HepG2 (cell line): Measurements from ENCODE around the gene RIPOR1. TPM values are rescaled to one million over a fixed set of nuclear protein-coding genes. Genes with fewer than 3 reads are reported as not detected.

Experiments
- ARID2 ChIP-seq: sonication (generic); formaldehyde crosslinking; IDR thresholded peaks from 2 replicates; pipeline ENCODE4 v1.8.1; 2022; ENCODE audit warnings: mild to moderate bottlenecking, missing genetic modification reagents, borderline replicate concordance
- CEBPG ChIP-seq: IDR thresholded peaks from 2 replicates; pipeline ENCODE4 v1.6.1; 2016
- CHD2 ChIP-seq: IDR thresholded peaks from 2 replicates; pipeline ENCODE4 v1.6.1; 2011; ENCODE audit warnings: low read depth, low read length, improper control_type of control experiment
- CREB3 ChIP-seq: sonication (generic); formaldehyde crosslinking; IDR thresholded peaks from 2 replicates; pipeline ENCODE4 v1.5.0; 2020; ENCODE audit warnings: missing genetic modification reagents
- DPF2 ChIP-seq: sonication (generic); formaldehyde crosslinking; IDR thresholded peaks from 2 replicates; pipeline ENCODE4 v1.4.0; 2020; ENCODE audit warnings: mild to moderate bottlenecking, low read depth, missing genetic modification reagents, borderline replicate concordance
- ELF4 ChIP-seq: sonication (generic); formaldehyde crosslinking; IDR thresholded peaks from 2 replicates; pipeline ENCODE4 v1.5.0; 2020; ENCODE audit warnings: missing genetic modification reagents, mild to moderate bottlenecking, moderate library complexity, borderline replicate concordance
- FOXP4 ChIP-seq: sonication (generic); formaldehyde crosslinking; IDR thresholded peaks from 2 replicates; pipeline ENCODE4 v1.4.0; 2020; ENCODE audit warnings: missing genetic modification reagents
- ISL2 ChIP-seq: sonication (generic); formaldehyde crosslinking; IDR thresholded peaks from 2 replicates; pipeline ENCODE4 v1.5.0; 2020; ENCODE audit warnings: missing genetic modification reagents
- KAT8 ChIP-seq: IDR thresholded peaks from 2 replicates; pipeline ENCODE4 v1.6.1; 2016; ENCODE audit warnings: missing genetic modification reagents, missing compliant biosample characterization
- POGZ ChIP-seq: sonication (generic); formaldehyde crosslinking; IDR thresholded peaks from 2 replicates; pipeline ENCODE4 v1.4.0; 2020; ENCODE audit warnings: mild to moderate bottlenecking, missing genetic modification reagents
- RELA ChIP-seq: sonication (generic); formaldehyde crosslinking; IDR thresholded peaks from 2 replicates; pipeline ENCODE4 v1.4.0; 2020; ENCODE audit warnings: missing genetic modification reagents
- RFXAP ChIP-seq: sonication (generic); formaldehyde crosslinking; IDR thresholded peaks from 2 replicates; pipeline ENCODE4 v1.4.0; 2020; ENCODE audit warnings: missing genetic modification reagents, borderline replicate concordance
- SALL1 ChIP-seq: sonication (generic); formaldehyde crosslinking; IDR thresholded peaks from 2 replicates; pipeline ENCODE4 v1.8.0; 2022; ENCODE audit warnings: mild to moderate bottlenecking, missing genetic modification reagents
- SMC3 ChIP-seq: IDR thresholded peaks from 2 replicates; pipeline ENCODE4 v1.6.1; 2011; ENCODE audit warnings: low read length, improper control_type of control experiment
- SOX13 ChIP-seq, 3 experiments: fragments of 450-650 bp in 1 of 3; sonication (generic) in 1 of 3; formaldehyde crosslinking in 1 of 3; IDR thresholded peaks in 2 of 3; conservative IDR thresholded peaks in 1 of 3; 2 replicates each; pipeline versions ENCODE4 v1.5.0 to v1.6.1; 2016 to 2020; ENCODE audit warnings: antibody characterized with exemption in 1 of 3, mild to moderate bottlenecking in 1 of 3, missing compliant biosample characterization in 1 of 3, missing genetic modification reagents in 1 of 3, moderate library complexity in 1 of 3
- SRF ChIP-seq: IDR thresholded peaks from 2 replicates; pipeline ENCODE4 v1.6.1; 2011; ENCODE audit warnings: mild to moderate bottlenecking, low read depth, low read length, moderate library complexity
- TGIF2 ChIP-seq: IDR thresholded peaks from 2 replicates; pipeline ENCODE4 v1.6.1; 2016; ENCODE audit warnings: control low read depth, missing compliant biosample characterization
- ZBTB2 ChIP-seq: sonication (generic); formaldehyde crosslinking; IDR thresholded peaks from 2 replicates; pipeline ENCODE4 v1.8.0; 2022; ENCODE audit warnings: low read depth, missing genetic modification reagents
- ZKSCAN8 ChIP-seq: IDR thresholded peaks from 2 replicates; pipeline ENCODE4 v1.6.1; 2016; ENCODE audit warnings: borderline replicate concordance, missing genetic modification reagents, missing compliant biosample characterization
- ZNF225 ChIP-seq: sonication (generic); formaldehyde crosslinking; IDR thresholded peaks from 2 replicates; pipeline ENCODE4 v1.4.0; 2020; ENCODE audit warnings: mild to moderate bottlenecking, missing genetic modification reagents
- ZNF446 ChIP-seq: sonication (generic); formaldehyde crosslinking; IDR thresholded peaks from 2 replicates; pipeline ENCODE4 v1.5.0; 2020; ENCODE audit warnings: mild to moderate bottlenecking, missing genetic modification reagents
- ZNF550 ChIP-seq: sonication (generic); formaldehyde crosslinking; IDR thresholded peaks from 2 replicates; pipeline ENCODE4 v1.4.0; 2020; ENCODE audit warnings: mild to moderate bottlenecking, missing genetic modification reagents, borderline replicate concordance
- ZNF75D ChIP-seq: sonication (generic); formaldehyde crosslinking; IDR thresholded peaks from 2 replicates; pipeline ENCODE4 v1.8.1; 2023; ENCODE audit warnings: missing genetic modification reagents, mild to moderate bottlenecking, borderline replicate concordance
- ZNF850 ChIP-seq: sonication (generic); formaldehyde crosslinking; conservative IDR thresholded peaks from 2 replicates; pipeline ENCODE4 v1.9.0; 2021; ENCODE audit warnings: mild to moderate bottlenecking, missing genetic modification reagents
- polyA plus RNA-seq, 8 experiments: library from polyadenylated mRNA; depleted of rRNA in 3 of 8; stranded (reverse) in 7 of 8; unstranded in 1 of 8; fragments of >200 nt; fragmentation: Illumina TruSeq in 4 of 8; extraction: Trizol in 4 of 8; gene quantifications; 2 replicates each; pipeline versions ENCODE4 v1.2.1 to v1.2.3, GENCODE V29; 2011 to 2016; ENCODE audit warnings: low read depth in 4 of 8, missing spikeins in 1 of 8, mixed read lengths in 1 of 8; ENCODE audit not compliant: insufficient read depth in 1 of 8
- total RNA-seq, 5 experiments: library from RNA; depleted of rRNA; stranded (reverse); fragments of >200 nt; fragmentation: Illumina TruSeq; extraction: Trizol; gene quantifications; 2 replicates each; pipeline ENCODE4 v1.2.3, GENCODE V29; 2016; ENCODE audit warnings: low read depth in 1 of 5
- TF ChIP-seq, protein P1 (sequence below): sonication (generic); formaldehyde crosslinking; IDR thresholded peaks from 2 replicates; pipeline ENCODE4 v1.8.1; 2023; ENCODE audit warnings: missing genetic modification reagents, mild to moderate bottlenecking, borderline replicate concordance

The RIPOR1 gene
- total and polyA plus RNA-seq, 2 of the 13 experiments (the other 11 are each of a cell fraction or from before 2014, with no cell fraction given), result 4.6 to 8.1 TPM

DNA sequence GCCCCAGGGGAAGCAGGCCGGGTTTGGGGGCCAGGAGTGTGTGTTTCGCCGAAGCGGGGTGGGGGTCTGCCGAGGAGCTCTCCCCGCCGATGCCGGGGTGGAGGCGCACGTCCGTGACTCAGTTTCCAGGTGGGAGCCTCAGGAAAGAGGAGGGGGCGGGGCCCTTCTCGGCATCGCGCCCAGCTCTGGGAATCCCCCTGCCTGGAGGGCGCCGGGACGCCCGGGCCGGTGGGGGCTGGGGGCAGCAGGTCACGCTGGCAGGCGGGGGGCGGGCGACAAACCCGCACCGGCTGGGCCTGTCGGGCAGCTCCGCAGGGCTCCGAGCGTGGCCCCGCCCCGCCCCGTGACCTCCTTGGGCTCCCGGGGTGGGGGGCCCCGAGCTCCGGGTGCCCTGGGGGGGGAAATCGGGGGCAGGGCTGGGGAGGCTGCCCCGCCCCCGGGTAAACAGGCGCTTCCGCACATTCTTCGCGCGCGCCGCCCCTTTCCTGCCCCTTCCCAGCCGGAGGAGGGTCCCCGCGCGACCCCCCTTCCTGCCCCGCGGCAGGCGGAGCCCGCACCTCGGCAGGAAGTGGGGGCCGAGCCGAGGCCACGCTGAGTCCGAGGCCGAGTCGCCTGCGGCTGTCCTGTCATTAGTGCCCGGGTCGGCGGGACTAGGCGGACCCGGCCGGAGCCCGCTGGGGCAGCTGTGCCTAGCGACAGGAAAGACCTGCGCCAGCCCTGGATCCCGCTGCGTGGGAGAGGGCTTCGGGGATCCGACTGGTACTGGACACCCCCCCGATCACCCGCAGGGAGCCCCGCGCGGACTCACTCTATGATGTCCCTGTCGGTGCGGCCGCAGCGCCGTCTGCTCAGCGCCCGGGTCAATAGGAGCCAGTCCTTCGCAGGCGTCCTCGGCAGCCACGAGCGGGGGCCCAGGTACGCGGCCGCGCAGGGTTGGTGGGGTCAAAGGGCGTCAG is 9.3 kb downstream of the RIPOR1 start (continued):
- TF ChIP-seq CREB3, result no peak
- TF ChIP-seq SALL1 (CRISPR knock-in tag), result peak; percentile 28; the same call in 1 of the 2 replicates
- TF ChIP-seq DPF2 (CRISPR knock-in tag), result no peak
- no peak for TF ChIP-seq SRF
- no peak for TF ChIP-seq ZKSCAN8 (CRISPR knock-in tag)
- no peak for TF ChIP-seq CHD2
- 0 out of 2 replicates have a peak, but pooled peaks have one; percentile 20 for TF ChIP-seq TGIF2 (CRISPR knock-in tag)
- TF ChIP-seq CEBPG, result no peak
- TF ChIP-seq ELF4, result 0 out of 2 replicates have a peak, but pooled peaks have one; percentile 29
- TF ChIP-seq ZBTB2 (CRISPR knock-in tag), result peak; percentile 74
- TF ChIP-seq ISL2, result no peak
- TF ChIP-seq KAT8, result 0 out of 2 replicates have a peak, but pooled peaks have one; percentile 40
- TF ChIP-seq ZNF850, result no peak
- TF ChIP-seq ARID2 (CRISPR knock-in tag), result no peak
- TF ChIP-seq RELA (CRISPR knock-in tag), result no peak
- TF ChIP-seq ZNF225 (CRISPR knock-in tag), result no peak
- TF ChIP-seq ZNF446 (CRISPR knock-in tag), result peak; percentile 69; the same call in 1 of the 2 replicates
- no peak for TF ChIP-seq SMC3
- peak; percentile 79 for TF ChIP-seq FOXP4
- TF ChIP-seq RFXAP (CRISPR knock-in tag), result no peak
- TF ChIP-seq ZNF550, result no peak
- no peak for TF ChIP-seq ZNF75D (CRISPR knock-in tag)
- TF ChIP-seq, protein P1, sequence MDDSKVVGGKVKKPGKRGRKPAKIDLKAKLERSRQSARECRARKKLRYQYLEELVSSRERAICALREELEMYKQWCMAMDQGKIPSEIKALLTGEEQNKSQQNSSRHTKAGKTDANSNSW (CRISPR knock-in tag), result 0 out of 2 replicates have a peak, but pooled peaks have one; percentile 52
- TF ChIP-seq POGZ (CRISPR knock-in tag), result no peak
- no peak for TF ChIP-seq SOX13 (IDR thresholded peaks at IDR 0.05)
- TF ChIP-seq SOX13 (CRISPR knock-in tag; conservative IDR thresholded peaks at IDR 0.05 in 1 of 2, IDR thresholded peaks at IDR 0.05 in 1 of 2), result peak in 1 of 2 experiments; percentile 50; a peak in 2 of 4 replicates
